Measurements from ENCODE around the gene PLEKHN1. TPM values are rescaled to one million over a fixed set of nuclear protein-coding genes. Genes with fewer than 3 reads are reported as not detected.
"Not testable (repeated sequence)": the region's sequence is repeated elsewhere in the genome, so short reads cannot be mapped to it uniquely, and the experiment has no call there.

Gene PLEKHN1
- total RNA-seq, 2 donors from 2014 or later, result 3.4 to 4.3 TPM

- Mint-ChIP-seq H3K4me1 (peaks cover 12% of the 10 kb centered on the region), H3K27ac (no peak overlapping the region), H3K36me3 (ENCODE audit: low read depth) (peaks cover 2% of the 10 kb centered on the region), H3K27me3 (peaks cover 45% of the 10 kb centered on the region), H3K4me3 (no peak overlapping the region)
- ATAC-seq, result no peak
- no peak for DNase-seq
- no peaks in the 10 kb centered on the region for H3K9me3 ChIP-seq (ENCODE audit: control insufficient read depth, low read length, poor library complexity, severe bottlenecking)
These were observed 40.2 kb downstream of the PLEKHN1 start for GRCh38 chr1:1006305-1007159.

- not testable (repeated sequence) for DNase-seq
These were observed 43.8 kb downstream of the PLEKHN1 start for GRCh38 chr1:1010131-1010530.

GRCh38 chr1:1011396-1011949, 45.2 kb downstream of the PLEKHN1 start:
- peaks cover 18% of the 10 kb centered on the region for H3K4me1 Mint-ChIP-seq
- ATAC-seq, result no peak
- H3K36me3 Mint-ChIP-seq (ENCODE audit: low read depth), result peaks cover 6% of the 10 kb centered on the region
- no peaks in the 10 kb centered on the region for H3K9me3 ChIP-seq (ENCODE audit: control insufficient read depth, low read length, poor library complexity, severe bottlenecking)
- H3K4me3 Mint-ChIP-seq, result no peak overlapping the region
- H3K27me3 Mint-ChIP-seq, result peaks cover 19% of the 10 kb centered on the region
- H3K27ac Mint-ChIP-seq, result no peak overlapping the region
- DNase-seq, result no peak

More at GRCh38 chr1:1010131-1010530, 43.8 kb downstream of the PLEKHN1 start:
- Mint-ChIP-seq H3K27me3 (peaks cover 27% of the 10 kb centered on the region), H3K4me1 (peaks cover 20% of the 10 kb centered on the region)
- not testable (repeated sequence) for H3K27ac Mint-ChIP-seq; H3K4me3 Mint-ChIP-seq; H3K9me3 ChIP-seq (ENCODE audit: control insufficient read depth, low read length, poor library complexity, severe bottlenecking); ATAC-seq; H3K36me3 Mint-ChIP-seq (ENCODE audit: low read depth)

- ATAC-seq, result peak; percentile 4
- Mint-ChIP-seq H3K4me1 (peaks cover 21% of the 10 kb centered on the region), H3K27ac (peak overlapping the region; percentile 98), H3K4me3 (peak overlapping the region; percentile 98), H3K27me3 (peaks cover 12% of the 10 kb centered on the region)
- H3K9me3 ChIP-seq (ENCODE audit: control insufficient read depth, low read length, poor library complexity, severe bottlenecking); H3K36me3 Mint-ChIP-seq (ENCODE audit: low read depth); DNase-seq: not testable (repeated sequence)
These were observed 46.4 kb downstream of the PLEKHN1 start for GRCh38 chr1:1012736-1013104.

GRCh38 chr1:1013105-1013921, 47.0 kb downstream of the PLEKHN1 start, which contains the start of gene ISG15:
Gene ISG15 (plus strand): TSS chr1:1013497. CDS start chr1:1013574, 77 bp downstream.
- ATAC-seq, result peak; percentile 96
- peak within 1 kb of the TSS; percentile 98 for H3K4me3 Mint-ChIP-seq

GRCh38 chr1:1013922-1014648, 47.8 kb downstream of the PLEKHN1 start:
- Mint-ChIP-seq H3K4me1 (peaks cover 20% of the 10 kb centered on the region), H3K27ac (peak overlapping the region; percentile 98), H3K36me3 (ENCODE audit: low read depth) (peaks cover 6% of the 10 kb centered on the region), H3K4me3 (peak overlapping the region; percentile 98), H3K27me3 (peaks cover 1% of the 10 kb centered on the region)
- ATAC-seq (peak; percentile 29), DNase-seq (peak in 1 of 3 donors; percentile 17)
- H3K9me3 ChIP-seq (ENCODE audit: control insufficient read depth, low read length, poor library complexity, severe bottlenecking), result no peaks in the 10 kb centered on the region

More at GRCh38 chr1:1013105-1013921, 47.0 kb downstream of the PLEKHN1 start, which contains the start of gene ISG15:
- H3K36me3 Mint-ChIP-seq (ENCODE audit: low read depth), result peaks cover 6% of the 10 kb centered on the region
- peaks cover 21% of the 10 kb centered on the region for H3K4me1 Mint-ChIP-seq
- no peaks in the 10 kb centered on the region for H3K9me3 ChIP-seq (ENCODE audit: control insufficient read depth, low read length, poor library complexity, severe bottlenecking)
- H3K27me3 Mint-ChIP-seq, result peaks cover 7% of the 10 kb centered on the region
- H3K27ac Mint-ChIP-seq, result peak within 1 kb of the TSS; percentile 98
- DNase-seq, result peak; percentile 79 to 81 (median 80)

GRCh38 chr1:1014799-1015681, 48.8 kb downstream of the PLEKHN1 start:
- H3K9me3 ChIP-seq (ENCODE audit: control insufficient read depth, low read length, poor library complexity, severe bottlenecking), result no peaks in the 10 kb centered on the region
- ATAC-seq, result no peak
- Mint-ChIP-seq H3K4me3 (peak overlapping the region; percentile 98), H3K36me3 (ENCODE audit: low read depth) (peaks cover 6% of the 10 kb centered on the region), H3K27ac (peak overlapping the region; percentile 98), H3K4me1 (peaks cover 18% of the 10 kb centered on the region), H3K27me3 (no peaks in the 10 kb centered on the region)
- DNase-seq, result peak in 1 of 3 donors; percentile 10

GRCh38 chr1:1017397-1018320, 51.4 kb downstream of the PLEKHN1 start:
- not testable (repeated sequence) for DNase-seq; H3K27ac Mint-ChIP-seq; H3K4me3 Mint-ChIP-seq; ATAC-seq; H3K27me3 Mint-ChIP-seq; H3K36me3 Mint-ChIP-seq (ENCODE audit: low read depth); H3K9me3 ChIP-seq (ENCODE audit: control insufficient read depth, low read length, poor library complexity, severe bottlenecking)
- H3K4me1 Mint-ChIP-seq, result peaks cover 18% of the 10 kb centered on the region

- H3K36me3 Mint-ChIP-seq (ENCODE audit: low read depth); ATAC-seq; DNase-seq; H3K9me3 ChIP-seq (ENCODE audit: control insufficient read depth, low read length, poor library complexity, severe bottlenecking); H3K27ac Mint-ChIP-seq; H3K27me3 Mint-ChIP-seq; H3K4me3 Mint-ChIP-seq: not testable (repeated sequence)
- H3K4me1 Mint-ChIP-seq, result peaks cover 16% of the 10 kb centered on the region
These were observed 52.0 kb downstream of the PLEKHN1 start for GRCh38 chr1:1018321-1018685.

- Mint-ChIP-seq H3K27me3 (no peaks in the 10 kb centered on the region), H3K36me3 (ENCODE audit: low read depth) (no peaks in the 10 kb centered on the region), H3K4me3 (peak overlapping the region; percentile 57), H3K27ac (no peak overlapping the region), H3K4me1 (peaks cover 6% of the 10 kb centered on the region)
- DNase-seq (peak; percentile 74 to 81 (median 74)), ATAC-seq (peak; percentile 85)
- no peaks in the 10 kb centered on the region for H3K9me3 ChIP-seq (ENCODE audit: control insufficient read depth, low read length, poor library complexity, severe bottlenecking)
These were observed 53.1 kb downstream of the PLEKHN1 start for GRCh38 chr1:1019122-1019999.

All from T-helper 17 cell (primary cell).